LHCN-M2 (cell line): Measurements from ENCODE around the gene CASZ1. TPM values are rescaled to one million over a fixed set of nuclear protein-coding genes. Genes with fewer than 3 reads are reported as not detected.

Experiments
- DNase-seq: peaks from one replicate; pipeline ENCODE4 v3.0.0-alpha.2; 2012; ENCODE audit warnings: low read depth
- total RNA-seq: library from RNA; depleted of rRNA; stranded (reverse); fragments of >200 nt; gene quantifications from 2 replicates; pipeline ENCODE4 v1.2.3, GENCODE V29; 2014

CASZ1 gene
- total RNA-seq, 1 experiment from 2014 or later = 0.11 TPM

GRCh38 chr1:10799726-10800125, 3.3 kb upstream of the CASZ1 start:
- no peak for DNase-seq

- DNase-seq = no peak
Observed at GRCh38 chr1:10795276-10796021, 997 bp downstream of the CASZ1 start.

- DNase-seq = no peak
Observed at GRCh38 chr1:10794724-10795275, 1.6 kb downstream of the CASZ1 start.

GRCh38 chr1:10793129-10793651, 3.3 kb downstream of the CASZ1 start:
- DNase-seq = no peak

DNA sequence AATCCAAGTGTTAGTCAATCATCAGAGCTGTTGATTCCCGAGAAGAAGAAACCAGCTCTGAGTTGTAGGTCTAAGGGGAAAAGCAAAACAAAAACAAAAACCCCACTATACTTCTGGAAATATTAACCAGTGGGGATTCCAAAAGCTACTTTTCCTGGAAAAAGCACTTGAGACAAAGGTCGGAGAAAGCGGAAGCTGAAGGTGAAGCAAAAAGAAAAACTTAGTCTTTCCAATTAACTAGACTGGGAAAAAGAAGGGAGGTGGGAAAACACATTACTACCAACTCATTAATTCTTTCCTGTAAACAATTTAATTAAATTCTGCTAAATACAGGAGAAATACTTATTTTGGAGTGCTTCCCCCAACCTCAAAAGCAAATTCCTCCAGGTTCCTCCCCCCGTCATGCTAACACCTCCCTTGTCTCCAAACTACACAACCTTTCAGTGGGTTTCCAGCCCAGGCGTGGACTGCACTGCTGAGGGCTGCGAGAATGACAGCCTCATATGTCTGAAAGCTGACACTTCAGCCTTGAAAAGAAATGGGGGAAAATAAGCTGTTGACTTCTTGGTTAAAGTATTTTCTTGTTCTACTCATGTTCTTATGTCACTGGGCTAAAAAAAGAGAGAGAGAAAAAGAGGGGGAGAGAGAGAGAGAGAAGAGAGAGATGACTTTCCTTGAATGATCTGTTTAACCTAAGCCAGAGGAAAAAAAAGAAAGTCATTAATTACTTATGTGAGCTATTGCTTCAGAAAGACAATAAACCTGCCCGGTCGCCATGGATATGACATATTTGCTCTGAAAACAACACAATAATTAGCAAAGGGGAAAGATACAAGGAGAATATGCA, 5.1 kb downstream of the CASZ1 start:
- no peak for DNase-seq

GRCh38 chr1:10789803-10790702, 6.4 kb downstream of the CASZ1 start:
- DNase-seq = no peak

DNA sequence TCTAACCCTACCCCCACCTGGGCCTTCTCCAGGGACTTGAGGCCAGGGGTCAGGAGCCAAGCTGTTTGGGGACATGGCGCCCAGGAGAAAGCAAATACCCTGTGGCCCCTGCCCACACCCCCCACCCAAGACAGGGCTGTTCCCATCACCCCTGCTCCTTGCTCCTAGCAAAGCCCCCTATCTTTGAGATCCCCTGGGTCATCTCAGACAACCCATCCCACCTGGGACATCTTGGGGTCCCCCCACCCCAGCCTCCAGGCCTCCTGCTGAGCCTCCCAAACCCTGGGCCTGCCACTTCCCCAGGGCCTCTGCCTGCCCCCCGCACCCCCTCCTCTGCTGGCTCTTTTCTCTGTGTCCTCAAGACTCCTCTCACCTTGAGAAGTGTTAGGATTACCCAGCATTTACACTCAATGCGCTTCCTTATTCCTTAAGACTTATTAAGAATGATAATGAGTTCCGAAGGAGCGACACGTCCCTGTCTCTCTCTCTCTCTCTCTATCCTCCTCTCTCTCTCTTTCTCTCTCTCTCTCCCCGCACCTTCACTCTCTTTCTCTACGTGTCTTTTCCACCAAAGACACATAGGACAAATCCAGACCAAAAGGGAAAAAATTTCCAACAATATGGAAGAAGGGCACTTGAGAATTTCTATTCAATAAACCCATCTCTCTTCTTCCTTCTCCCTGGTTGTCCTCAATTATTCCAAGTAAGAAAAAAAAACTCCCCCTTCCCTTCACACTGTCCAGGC, 7.2 kb downstream of the CASZ1 start:
- DNase-seq = no peak

GRCh38 chr1:10788592-10789006, 7.8 kb downstream of the CASZ1 start:
- DNase-seq = no peak

DNA sequence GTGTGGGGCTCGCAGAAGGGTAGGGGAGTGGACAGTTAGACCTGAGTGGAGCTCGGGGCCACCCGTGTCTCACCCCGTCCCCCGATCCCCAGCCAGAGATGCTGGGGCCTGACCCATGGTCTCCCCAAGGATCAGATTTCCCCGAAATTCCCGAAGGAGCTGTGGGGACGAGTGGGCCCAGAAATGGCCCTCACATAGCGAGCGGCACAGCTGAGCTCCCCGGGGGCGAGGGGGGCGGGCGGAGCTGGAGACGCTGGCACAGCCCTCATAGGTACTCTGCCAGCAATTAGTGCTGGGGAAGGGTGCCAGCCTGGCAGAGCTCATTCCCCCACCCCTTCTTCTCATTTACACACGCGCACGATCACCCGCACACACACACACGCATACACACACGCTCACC, 9.2 kb downstream of the CASZ1 start:
- no peak for DNase-seq

GRCh38 chr1:10785728-10786638, 10.5 kb downstream of the CASZ1 start:
- DNase-seq = no peak

- DNase-seq = no peak
Observed at GRCh38 chr1:10784998-10785727, 11.3 kb downstream of the CASZ1 start.

DNA sequence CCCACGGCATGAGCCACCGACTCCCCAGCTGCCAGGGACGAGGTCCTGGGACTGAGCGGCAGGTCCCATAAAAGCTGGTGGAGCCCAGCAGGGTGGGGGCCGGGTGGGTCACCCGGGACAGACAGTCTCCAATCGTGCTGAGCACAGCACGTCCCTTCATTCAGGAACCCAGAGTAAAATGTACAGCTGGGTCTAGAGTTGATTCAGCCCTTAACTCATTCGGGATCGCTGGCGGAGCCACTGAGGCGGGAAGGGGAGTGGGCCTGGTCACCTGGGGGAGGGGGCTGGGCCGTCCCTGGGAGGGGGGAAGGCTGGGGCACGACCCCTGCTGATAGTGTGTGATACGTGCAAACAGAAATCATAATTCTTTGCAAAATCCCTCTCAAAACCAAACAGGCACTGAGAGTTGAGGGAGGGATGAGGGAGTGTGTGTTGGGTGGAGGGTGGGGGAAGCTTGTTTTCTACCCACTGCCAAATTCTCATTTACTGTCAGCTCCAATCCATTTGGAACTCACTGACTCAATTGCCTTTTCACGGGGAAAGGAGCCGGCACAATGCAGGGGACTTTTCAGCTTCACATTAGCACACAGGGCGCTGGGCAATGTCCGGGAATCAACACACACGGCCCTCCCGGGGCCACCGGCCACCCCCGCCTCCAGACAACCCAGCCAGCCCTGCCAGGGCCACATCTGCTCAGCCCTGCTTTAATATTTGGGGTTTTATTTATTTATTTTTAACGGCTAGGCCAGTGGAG, 13.8 kb downstream of the CASZ1 start:
- no peak for DNase-seq

- no peak for DNase-seq
Observed at GRCh38 chr1:10781137-10781536, 15.3 kb downstream of the CASZ1 start.

- no peak for DNase-seq
Observed at GRCh38 chr1:10779841-10780240, 16.6 kb downstream of the CASZ1 start.

DNA sequence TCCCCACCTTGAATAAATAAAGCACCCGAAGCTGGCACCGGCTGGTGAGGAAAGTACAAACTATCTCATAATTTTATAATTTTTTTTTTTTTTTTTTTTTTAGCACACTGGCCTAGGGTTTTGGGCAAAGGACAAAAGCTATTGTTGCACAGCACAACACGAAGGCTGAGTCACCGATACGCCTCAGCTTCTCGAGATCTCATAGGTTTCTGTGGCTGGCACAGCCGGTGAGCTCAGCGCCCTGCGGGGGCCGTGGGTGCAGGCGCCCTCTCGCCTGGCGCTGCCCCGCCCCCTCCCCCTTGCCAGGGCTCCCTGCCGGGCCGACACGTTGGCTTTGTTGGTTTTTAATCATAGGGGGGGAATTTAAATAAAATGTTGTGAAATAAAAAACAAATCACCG, 17.2 kb downstream of the CASZ1 start:
- DNase-seq = no peak

DNA sequence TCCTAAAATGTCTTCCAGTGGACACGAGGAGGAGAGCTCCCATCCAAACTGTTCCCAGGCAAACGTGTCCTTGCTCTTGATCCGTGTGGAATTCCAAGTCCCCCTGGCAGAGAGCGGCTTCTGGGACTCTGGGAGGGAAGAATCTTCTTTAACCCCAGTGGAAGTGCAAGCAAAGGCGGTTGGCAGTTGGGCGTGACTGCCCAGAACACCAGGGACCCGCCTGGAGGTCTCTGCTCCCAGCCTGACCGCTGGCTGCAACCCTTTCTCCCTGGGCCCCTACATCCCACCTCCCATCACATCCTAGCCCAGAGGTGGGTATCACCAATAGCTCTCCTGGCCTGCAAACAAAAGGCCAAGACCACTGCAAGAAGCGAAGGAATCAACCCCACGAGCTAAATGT, 17.8 kb downstream of the CASZ1 start:
- no peak for DNase-seq

DNA sequence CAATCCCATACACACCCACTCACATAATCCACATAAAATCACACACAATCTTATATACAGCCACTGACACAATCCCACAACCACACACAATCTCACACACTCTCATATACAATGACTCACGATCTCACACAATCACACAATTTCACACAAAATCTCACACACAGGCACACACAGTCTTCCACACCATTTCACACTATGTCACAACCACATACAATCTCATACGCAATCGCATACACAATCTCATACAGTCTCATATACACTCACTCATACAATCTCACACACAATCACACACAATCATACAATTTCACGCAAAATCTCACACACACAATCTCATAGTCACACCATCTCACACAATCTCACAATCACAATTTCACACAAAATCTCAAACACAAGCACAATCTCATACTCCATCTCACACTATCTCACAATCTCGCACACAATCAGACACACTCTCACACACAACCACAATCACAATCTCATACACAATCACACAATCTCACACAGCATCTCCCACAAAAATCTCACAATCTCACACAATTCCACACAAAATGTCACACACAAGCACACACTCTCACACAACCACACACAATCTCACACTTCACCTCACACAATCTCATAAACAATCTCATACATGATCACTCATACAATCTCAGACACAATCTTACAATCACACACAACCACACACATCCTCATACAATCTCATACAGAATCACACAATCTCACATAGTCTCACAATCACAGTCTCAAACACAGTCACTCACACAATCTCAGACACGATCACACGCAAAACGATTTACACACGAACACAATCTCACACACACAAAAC, 18.5 kb downstream of the CASZ1 start:
- DNase-seq = no peak
